ENCODE results near the gene ZNF804A.

The ZNF804A gene

GRCh38 chr2:184581391-184581790, 16.9 kb upstream of the ZNF804A start:
- TF ChIP-seq CTCF (IDR thresholded peaks at IDR 0.05; ENCODE audit: low read depth, low read length): no peak
- no peak for DNase-seq (ENCODE audit: extremely low read depth, low read depth)

GRCh38 chr2:184589261-184589660, 9.1 kb upstream of the ZNF804A start:
- DNase-seq (ENCODE audit: extremely low read depth, low read depth): no peak
- no peak for TF ChIP-seq CTCF (IDR thresholded peaks at IDR 0.05; ENCODE audit: low read depth, low read length)

DNA sequence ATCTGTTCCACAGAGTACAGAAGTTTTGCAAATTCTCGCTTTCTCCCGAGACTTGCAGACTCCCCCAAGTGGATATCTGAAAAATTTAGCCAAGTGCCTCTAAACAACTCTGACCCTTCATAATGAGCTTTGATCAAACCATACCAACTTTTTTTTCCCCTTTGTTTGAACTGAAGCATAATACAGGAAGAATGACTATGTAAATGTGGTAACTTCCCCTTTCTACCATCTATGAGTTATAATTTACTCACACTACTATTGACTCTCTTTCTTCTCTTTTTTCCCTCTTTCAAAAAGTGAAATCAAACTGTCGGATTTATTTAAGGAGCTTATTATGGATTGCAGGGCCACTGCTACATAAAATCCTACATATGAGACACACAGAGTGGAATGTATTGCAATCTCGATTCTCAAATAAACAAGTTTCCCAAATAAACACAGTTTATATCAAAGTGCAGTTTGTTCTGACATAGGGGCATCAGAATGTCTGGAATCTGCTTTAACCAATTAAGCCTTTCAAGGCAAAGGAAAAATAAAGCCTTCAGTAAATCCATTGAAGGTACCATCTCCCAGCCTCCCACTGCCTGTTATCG, 1.4 kb upstream of the ZNF804A start:
- no peak for DNase-seq (ENCODE audit: extremely low read depth, low read depth)
- TF ChIP-seq CTCF (IDR thresholded peaks at IDR 0.05; ENCODE audit: low read depth, low read length): peak; percentile 24

- DNase-seq (ENCODE audit: extremely low read depth, low read depth): no peak
- TF ChIP-seq CTCF (IDR thresholded peaks at IDR 0.05; ENCODE audit: low read depth, low read length): no peak
These were observed 748 bp upstream of the ZNF804A start for GRCh38 chr2:184597571-184597991.

- no peak for DNase-seq (ENCODE audit: extremely low read depth, low read depth)
- TF ChIP-seq CTCF (IDR thresholded peaks at IDR 0.05; ENCODE audit: low read depth, low read length): no peak
These were observed 370 bp upstream of the ZNF804A start for GRCh38 chr2:184598002-184598315.

GRCh38 chr2:184599054-184599871, 934 bp downstream of the ZNF804A start:
- no peak for TF ChIP-seq CTCF (IDR thresholded peaks at IDR 0.05; ENCODE audit: low read depth, low read length)
- no peak for DNase-seq (ENCODE audit: extremely low read depth, low read depth)

GRCh38 chr2:184599872-184600222, 1.5 kb downstream of the ZNF804A start:
- no peak for DNase-seq (ENCODE audit: extremely low read depth, low read depth)
- TF ChIP-seq CTCF (IDR thresholded peaks at IDR 0.05; ENCODE audit: low read depth, low read length): no peak
